Astrocyte of the cerebellum (primary cell): ENCODE data around the gene RASA3.

Experiments used
- DNase-seq: peaks from one replicate; pipeline ENCODE4 v3.0.0-alpha.2; 2011; ENCODE audit warnings: low read depth
- H3K4me3 ChIP-seq: 2 replicates; pipeline ENCODE4 v1.5.1; 2011; ENCODE audit warnings: mild to moderate bottlenecking, low read depth, low read length, moderate library complexity
- in situ Hi-C: cut with HindIII; loops from 2 replicates; pipeline ENCODE4 v1.10.0; 2017; ENCODE audit warnings: low sequenced_read_pairs
- TF ChIP-seq, protein P1 (sequence below): IDR thresholded peaks from 2 replicates; pipeline ENCODE4 v1.5.1; 2012; ENCODE audit warnings: low read length, low read depth, moderate library complexity, mild to moderate bottlenecking; ENCODE audit errors: missing control alignments

Gene RASA3

DNA sequence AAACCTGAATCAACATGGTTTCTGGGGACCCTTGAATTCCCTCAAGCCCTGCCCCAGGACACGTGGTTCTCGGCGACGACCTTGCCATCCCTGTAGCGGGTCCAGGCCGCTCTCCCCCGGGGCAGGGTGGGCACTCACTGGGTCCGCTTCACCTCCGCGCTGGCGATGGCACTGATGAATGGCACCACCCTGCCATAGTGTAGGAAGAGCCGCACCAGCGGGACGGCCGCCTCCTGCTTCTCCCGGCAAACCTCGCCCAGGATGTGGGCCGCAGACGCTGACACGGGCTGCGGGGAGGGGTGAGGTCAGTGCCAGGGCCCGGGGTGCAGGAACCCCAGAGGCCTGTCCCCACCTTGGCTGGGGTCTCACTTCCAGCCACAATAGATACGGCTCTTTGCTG is 114.5 kb downstream of the RASA3 start:
- TF ChIP-seq, protein P1, sequence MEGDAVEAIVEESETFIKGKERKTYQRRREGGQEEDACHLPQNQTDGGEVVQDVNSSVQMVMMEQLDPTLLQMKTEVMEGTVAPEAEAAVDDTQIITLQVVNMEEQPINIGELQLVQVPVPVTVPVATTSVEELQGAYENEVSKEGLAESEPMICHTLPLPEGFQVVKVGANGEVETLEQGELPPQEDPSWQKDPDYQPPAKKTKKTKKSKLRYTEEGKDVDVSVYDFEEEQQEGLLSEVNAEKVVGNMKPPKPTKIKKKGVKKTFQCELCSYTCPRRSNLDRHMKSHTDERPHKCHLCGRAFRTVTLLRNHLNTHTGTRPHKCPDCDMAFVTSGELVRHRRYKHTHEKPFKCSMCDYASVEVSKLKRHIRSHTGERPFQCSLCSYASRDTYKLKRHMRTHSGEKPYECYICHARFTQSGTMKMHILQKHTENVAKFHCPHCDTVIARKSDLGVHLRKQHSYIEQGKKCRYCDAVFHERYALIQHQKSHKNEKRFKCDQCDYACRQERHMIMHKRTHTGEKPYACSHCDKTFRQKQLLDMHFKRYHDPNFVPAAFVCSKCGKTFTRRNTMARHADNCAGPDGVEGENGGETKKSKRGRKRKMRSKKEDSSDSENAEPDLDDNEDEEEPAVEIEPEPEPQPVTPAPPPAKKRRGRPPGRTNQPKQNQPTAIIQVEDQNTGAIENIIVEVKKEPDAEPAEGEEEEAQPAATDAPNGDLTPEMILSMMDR = no peak
- no peak overlapping the region for H3K4me3 ChIP-seq
- in situ Hi-C loops = no loop called here
- no peak for DNase-seq

DNA sequence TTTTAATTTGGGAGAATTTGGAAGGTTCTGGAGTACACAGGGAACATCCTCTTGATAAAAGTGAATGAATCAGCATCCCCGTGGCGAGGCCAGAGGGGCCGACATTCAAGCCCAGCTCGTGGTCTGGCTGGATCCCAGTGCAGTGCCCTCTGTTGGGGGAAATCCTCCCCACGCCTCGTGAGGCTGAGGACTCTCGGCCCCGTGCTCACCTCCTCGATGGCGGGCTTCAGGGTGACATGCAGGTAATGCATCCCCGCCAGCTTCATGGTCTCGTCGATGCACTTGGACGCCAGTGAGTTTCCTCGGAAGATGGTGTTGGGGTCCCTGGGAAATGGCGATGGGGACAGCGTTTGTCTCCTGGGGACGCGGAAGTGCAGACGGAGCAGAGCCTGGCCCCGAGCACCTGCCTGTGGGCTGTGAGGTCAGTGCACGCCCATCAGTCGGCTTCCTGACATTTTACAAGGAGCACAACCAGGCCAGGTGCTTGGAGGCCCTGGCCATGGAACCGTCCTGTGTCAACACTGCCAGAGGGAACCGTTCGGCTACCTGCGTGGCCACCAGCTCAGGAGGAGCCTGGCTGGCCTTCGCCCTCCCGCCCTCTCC is 115.3 kb downstream of the RASA3 start:
- TF ChIP-seq, protein P1 = peak; percentile 56
- no peak overlapping the region for H3K4me3 ChIP-seq
- DNase-seq = peak; percentile 39
- in situ Hi-C loops = no loop called here

GRCh38 chr13:114016321-114017027 is 115.9 kb downstream of the RASA3 start:
- no peak for DNase-seq
- in situ Hi-C loops = no loop called here
- TF ChIP-seq, protein P1 = no peak
- no peak overlapping the region for H3K4me3 ChIP-seq

- no peak overlapping the region for H3K4me3 ChIP-seq
- TF ChIP-seq, protein P1 = no peak
- in situ Hi-C loops = no loop called here
- no peak for DNase-seq
Observed at GRCh38 chr13:114015969-114016295, 116.5 kb downstream of the RASA3 start.

- in situ Hi-C loops = no loop called here
- TF ChIP-seq, protein P1 = no peak
- no peak for DNase-seq
Observed at GRCh38 chr13:114015111-114015968, 117.1 kb downstream of the RASA3 start.

GRCh38 chr13:114013952-114014629 is 118.3 kb downstream of the RASA3 start:
- no peak for DNase-seq
- TF ChIP-seq, protein P1 = no peak
- in situ Hi-C loops = no loop called here
- no peak overlapping the region for H3K4me3 ChIP-seq

More at GRCh38 chr13:114015111-114015968, 117.1 kb downstream of the RASA3 start:
- H3K4me3 ChIP-seq = no peak overlapping the region
